IMR-90 (cell line): Measurements from ENCODE around the gene FADS6. TPM values are rescaled to one million over a fixed set of nuclear protein-coding genes. Genes with fewer than 3 reads are reported as not detected.

Experiments used
- ATAC-seq: fragments of 200-7000 bp; cut with Tn5 transposase; 2 replicates; pipeline ENCODE4 v1.9.1; 2020; ENCODE audit warnings: low read depth, mild to moderate bottlenecking, moderate library complexity
- BruUV-seq: library from RNA; stranded (reverse); fragments of 400-500 nt; replicated peaks from 2 replicates; lab custom pipeline; 2021; lab: Mats Ljungman, UMichigan
- CTCF ChIA-PET: fragments of 300-600 bp; formaldehyde crosslinking; extraction: SDS; loops from one replicate; lab custom pipeline; 2021; ENCODE audit warnings: antibody characterized with exemption; lab: Yijun Ruan, JAX
- POLR2A ChIA-PET: fragments of 300-600 bp; sonication (Branson Sonifier 250); formaldehyde crosslinking; loops from one replicate; lab custom pipeline; 2022; ENCODE audit warnings: antibody characterized with exemption; ENCODE audit not compliant: unreplicated experiment; lab: Charles Lee
- DNase-seq: peaks from one replicate; pipeline ENCODE4 v3.0.0; 2013
- H2AFZ ChIP-seq: replicated peaks from 2 replicates; pipeline ENCODE3; 2013; ENCODE audit warnings: low read length, mild to moderate bottlenecking; ENCODE audit not compliant: poor library complexity
- H2AK5ac ChIP-seq: 2 replicates; pipeline ENCODE4 v1.6.1; 2013; ENCODE audit warnings: low read depth, low read length, inconsistent platforms
- H2AK9ac ChIP-seq: replicated peaks from 2 replicates; pipeline ENCODE3; 2013; ENCODE audit warnings: mild to moderate bottlenecking, low read depth, low read length, moderate library complexity; ENCODE audit not compliant: poor library complexity
- H2BK120ac ChIP-seq: 2 replicates; pipeline ENCODE4 v1.6.1; 2013; ENCODE audit warnings: low read depth, low read length, inconsistent platforms
- H2BK15ac ChIP-seq: 3 replicates; pipeline ENCODE4 v1.6.1; 2013; ENCODE audit warnings: low read depth, low read length, inconsistent platforms
- H2BK20ac ChIP-seq: 2 replicates; pipeline ENCODE4 v1.6.1; 2013; ENCODE audit warnings: low read depth, mild to moderate bottlenecking, inconsistent platforms, low read length, moderate library complexity
- H2BK5ac ChIP-seq: 2 replicates; pipeline ENCODE4 v1.6.1; 2013; ENCODE audit warnings: mild to moderate bottlenecking, low read depth, low read length, inconsistent platforms; ENCODE audit not compliant: poor library complexity, severe bottlenecking
- H3K14ac ChIP-seq: replicated peaks from 2 replicates; pipeline ENCODE4 v1.6.1; 2013; ENCODE audit warnings: low read depth, low read length, inconsistent platforms
- H3K18ac ChIP-seq: 2 replicates; pipeline ENCODE4 v1.6.1; 2013; ENCODE audit warnings: low read depth, low read length, control low read depth
- H3K23ac ChIP-seq: 2 replicates; pipeline ENCODE4 v1.6.1; 2013; ENCODE audit warnings: low read depth, low read length, inconsistent platforms
- H3K27ac ChIP-seq: 2 replicates; pipeline ENCODE4 v1.5.1; 2013; ENCODE audit warnings: mild to moderate bottlenecking, control low read depth, low read length; ENCODE audit not compliant: insufficient read depth
- H3K27me3 ChIP-seq: 2 replicates; pipeline ENCODE4 v1.6.1; 2013; ENCODE audit warnings: low read length; ENCODE audit not compliant: control insufficient read depth, insufficient read depth
- H3K36me3 ChIP-seq: 2 replicates; pipeline ENCODE4 v1.6.1; 2013; ENCODE audit warnings: low read length, mixed read lengths; ENCODE audit not compliant: control insufficient read depth, insufficient read depth
- H3K4ac ChIP-seq: 2 replicates; pipeline ENCODE4 v1.6.1; 2013; ENCODE audit warnings: low read depth, low read length, inconsistent platforms
- H3K4me1 ChIP-seq: 2 replicates; pipeline ENCODE4 v1.6.1; 2013; ENCODE audit warnings: low read length, mixed read lengths; ENCODE audit not compliant: control insufficient read depth, insufficient read depth
- H3K4me2 ChIP-seq: 2 replicates; pipeline ENCODE4 v1.6.1; 2013; ENCODE audit warnings: low read depth, mild to moderate bottlenecking, control low read depth, low read length, moderate library complexity
- H3K4me3 ChIP-seq: 2 replicates; pipeline ENCODE4 v1.5.1; 2013; ENCODE audit warnings: low read depth, mild to moderate bottlenecking, control low read depth, low read length, moderate library complexity; ENCODE audit not compliant: insufficient read depth
- H3K56ac ChIP-seq: 2 replicates; pipeline ENCODE4 v1.6.1; 2013; ENCODE audit warnings: low read length, inconsistent platforms; ENCODE audit not compliant: insufficient read depth; ENCODE audit errors: extremely low read depth
- H3K79me1 ChIP-seq, 2 experiments: 2 replicates each; pipeline ENCODE4 v1.6.1; 2013; ENCODE audit warnings: low read length in 2 of 2, inconsistent platforms in 1 of 2, low read depth in 1 of 2
- H3K9ac ChIP-seq: 2 replicates; pipeline ENCODE4 v1.6.1; 2013; ENCODE audit warnings: low read depth, low read length, control low read depth
- H3K9me1 ChIP-seq: 2 replicates; pipeline ENCODE4 v1.6.1; 2013; ENCODE audit warnings: low read length, inconsistent platforms; ENCODE audit not compliant: insufficient read depth
- H3K9me3 ChIP-seq: 2 replicates; pipeline ENCODE4 v1.6.1; 2013; ENCODE audit warnings: low read length; ENCODE audit not compliant: control insufficient read depth, insufficient read depth
- H4K20me1 ChIP-seq: 2 replicates; pipeline ENCODE4 v1.6.1; 2013; ENCODE audit warnings: low read length, inconsistent platforms; ENCODE audit not compliant: insufficient read depth
- H4K5ac ChIP-seq: 2 replicates; pipeline ENCODE4 v1.6.1; 2013; ENCODE audit warnings: mild to moderate bottlenecking, low read depth, low read length, control low read depth
- H4K8ac ChIP-seq, 2 experiments: 2 replicates each; pipeline ENCODE4 v1.6.1; 2013; ENCODE audit warnings: low read depth in 2 of 2, low read length in 2 of 2, control low read depth in 1 of 2, inconsistent platforms in 1 of 2
- H4K91ac ChIP-seq: 2 replicates; pipeline ENCODE4 v1.6.1; 2013; ENCODE audit warnings: low read depth, low read length, inconsistent platforms; ENCODE audit not compliant: insufficient read depth
- CEBPB ChIP-seq: IDR thresholded peaks from 2 replicates; pipeline ENCODE4 v1.6.1; 2012; ENCODE audit warnings: low read depth, low read length, improper control_type of control experiment
- MAFK ChIP-seq: IDR thresholded peaks from 2 replicates; pipeline ENCODE4 v1.6.1; 2012; ENCODE audit warnings: low read depth, low read length, improper control_type of control experiment
- MAZ ChIP-seq: IDR thresholded peaks from 2 replicates; pipeline ENCODE4 v1.6.1; 2012; ENCODE audit warnings: low read depth, mild to moderate bottlenecking, low read length, improper control_type of control experiment, moderate library complexity, borderline replicate concordance
- MXI1 ChIP-seq: IDR thresholded peaks from 2 replicates; pipeline ENCODE4 v1.6.1; 2012; ENCODE audit warnings: low read depth, mild to moderate bottlenecking, low read length, moderate library complexity, borderline replicate concordance
- NFE2L2 ChIP-seq: fragments of 150-350 bp; IDR thresholded peaks from 2 replicates; pipeline ENCODE4 v1.6.1; 2016; ENCODE audit warnings: low read depth, mild to moderate bottlenecking, low read length
- RAD21 ChIP-seq: IDR thresholded peaks from 2 replicates; pipeline ENCODE4 v1.6.1; 2012; ENCODE audit warnings: low read length, improper control_type of control experiment
- RCOR1 ChIP-seq: IDR thresholded peaks from 2 replicates; pipeline ENCODE4 v1.6.1; 2012; ENCODE audit warnings: mild to moderate bottlenecking, low read length, improper control_type of control experiment; ENCODE audit not compliant: insufficient replicate concordance
- RFX5 ChIP-seq: IDR thresholded peaks from 2 replicates; pipeline ENCODE4 v1.8.0; 2012; ENCODE audit warnings: low read depth, mild to moderate bottlenecking, low read length, moderate library complexity
- WGBS, 2 experiments: methylation state at CpG; one replicate each; pipeline versions ENCODE4 v1.1.5 to v1.1.7; 2013; ENCODE audit warnings: missing lambda C conversion rate in 2 of 2; ENCODE audit not compliant: insufficient read length in 1 of 2; ENCODE audit errors: extremely low coverage in 2 of 2; 5-methylcytosine and 5-hydroxymethylcytosine counted together
- dilution Hi-C: fragments of 300-500 bp; cut with HindIII; formaldehyde crosslinking; loops from one replicate; pipeline ENCODE4 v1.14.3; 2018; ENCODE audit warnings: low sequenced_read_pairs; ENCODE audit not compliant: unreplicated experiment
- in situ Hi-C: fragments of 300-500 bp; cut with MboI; formaldehyde crosslinking; loops from 3 replicates; pipeline ENCODE4 v1.14.3; 2019; ENCODE audit warnings: low sequenced_read_pairs, inconsistent platforms, mixed read lengths
- intact Hi-C: fragments of 100-400 bp; cut with micrococcal nuclease; formaldehyde crosslinking; loops from 2 replicates; pipeline ENCODE4 v1.10.0; 2022
- polyA plus RNA-seq, 3 experiments: library from polyadenylated mRNA; depleted of rRNA; stranded (reverse); fragments of >200 nt; gene quantifications; 2 replicates each; pipeline ENCODE4 v1.2.3, GENCODE V29; 2012; ENCODE audit warnings: low replicate concordance in 1 of 3
- total RNA-seq: library from RNA; depleted of rRNA; stranded (reverse); fragments of >200 nt; gene quantifications from 2 replicates; pipeline ENCODE4 v1.2.3, GENCODE V29; 2012
- TF ChIP-seq, protein P1 (sequence below): fragments of 150-350 bp; IDR thresholded peaks from 2 replicates; pipeline ENCODE4 v1.6.1; 2016; ENCODE audit warnings: low read depth, mild to moderate bottlenecking, low read length, moderate library complexity, borderline replicate concordance
- TF ChIP-seq, protein P2 (sequence below): conservative IDR thresholded peaks from 2 replicates; pipeline ENCODE4 v1.5.1; 2012; ENCODE audit warnings: mild to moderate bottlenecking, low read depth, low read length, improper control_type of control experiment
- TF ChIP-seq, protein P3 (sequence below): fragments of 150-350 bp; IDR thresholded peaks from 2 replicates; pipeline ENCODE4 v1.6.1; 2017; ENCODE audit warnings: mild to moderate bottlenecking, antibody characterized with exemption, low read length, low read depth

Gene FADS6
- total and polyA plus RNA-seq, 2 of the 4 experiments (the other 2 are of a cell fraction): not detected

DNA sequence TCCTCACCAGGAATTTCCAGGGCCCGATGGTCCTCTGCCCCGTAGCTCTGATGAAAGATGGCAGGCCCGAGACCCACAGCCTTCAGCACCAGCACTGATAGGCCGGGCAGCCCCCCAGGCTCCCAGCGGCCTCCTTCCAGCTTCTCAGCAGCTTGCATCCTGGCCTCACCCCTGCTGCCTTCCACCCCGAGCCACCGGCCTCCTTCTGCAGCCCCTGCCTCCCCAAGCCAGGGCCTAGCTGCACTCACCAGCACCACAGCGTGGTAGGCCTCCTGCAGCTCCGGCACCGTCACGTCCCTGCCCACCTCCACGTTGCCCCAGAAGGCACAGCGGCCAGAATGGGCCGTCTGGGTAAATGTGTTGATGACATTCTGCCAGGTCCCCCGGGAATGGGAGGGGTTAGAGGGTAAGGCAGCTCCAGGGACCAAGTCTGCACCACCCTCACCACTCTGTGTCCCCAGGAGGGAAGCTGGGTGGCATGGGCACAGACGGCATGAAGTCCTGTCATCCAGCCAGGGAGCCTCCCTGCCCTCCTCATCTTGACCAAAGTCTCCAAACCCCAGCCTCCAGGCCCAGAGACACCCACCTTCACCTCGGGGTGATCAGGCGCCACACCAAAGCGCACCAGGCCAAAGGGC is 27.1 kb downstream of the FADS6 start:
- intact Hi-C loops: loop anchor here (10.0 kb wide), 1 partner anchor 492 kb away; no protein-coding TSS in a partner anchor
- no peak overlapping the region for H3K4me2 ChIP-seq
- POLR2A ChIA-PET: no interaction called here

More for the DNA sequence above, 27.1 kb downstream of the FADS6 start:
- Histone ChIP-seq H4K8ac (no peak overlapping the region), H2BK15ac (no peak overlapping the region), H3K36me3 (peaks cover 11% of the 10 kb centered on the region; the same call in 1 of the 2 replicates), H3K9me3 (no peaks in the 10 kb centered on the region), H2BK20ac (no peak overlapping the region), H3K14ac (no peak overlapping the region), H3K4me3 (no peak overlapping the region), H3K27me3 (peaks cover 10% of the 10 kb centered on the region), H3K4me1 (peaks cover under 1% of the 10 kb centered on the region; the same call in 1 of the 2 replicates), H2AK9ac (peak overlapping the region; percentile 26), H3K79me1 (peaks cover 4 to 13% of the 10 kb centered on the region in 2 experiments; a peak in 3 of 4 replicates), H3K9me1 (peaks cover 4% of the 10 kb centered on the region; the same call in 1 of the 2 replicates), H3K9ac (no peak overlapping the region), H3K56ac (no peak overlapping the region), H2AK5ac (no peak overlapping the region), H2AFZ (no peak overlapping the region), H2BK5ac (no peak overlapping the region), H3K4ac (no peak overlapping the region), H3K27ac (no peak overlapping the region), H4K20me1 (peaks cover 8% of the 10 kb centered on the region; the same call in 1 of the 2 replicates), H3K23ac (no peak overlapping the region), H4K91ac (no peak overlapping the region), H4K5ac (no peak overlapping the region), H2BK120ac (no peak overlapping the region), H3K18ac (no peak overlapping the region)
- in situ Hi-C loops (loop anchor here (5.0 to 25.0 kb wide), 3 partner anchors 74 to 654 kb away; partner anchors contain the start of genes RPL38 and TTYH2), dilution Hi-C loops (no loop called here)
- CTCF ChIA-PET: interaction anchor here (1.9 kb wide), 1 partner anchor 76 kb away, joined by 10 read pairs; no protein-coding TSS in a partner anchor
- WGBS, 2 experiments: 69% methylated on average over 10 of the region's 19 CpGs; no CpG with 5 or more reads in 1 of the 2 experiments
- BruUV-seq: no TSS peak
- no peak for TF ChIP-seq RCOR1
- no peak for TF ChIP-seq RAD21
- no peak for TF ChIP-seq MAFK
- TF ChIP-seq RFX5: no peak
- TF ChIP-seq, protein P1, sequence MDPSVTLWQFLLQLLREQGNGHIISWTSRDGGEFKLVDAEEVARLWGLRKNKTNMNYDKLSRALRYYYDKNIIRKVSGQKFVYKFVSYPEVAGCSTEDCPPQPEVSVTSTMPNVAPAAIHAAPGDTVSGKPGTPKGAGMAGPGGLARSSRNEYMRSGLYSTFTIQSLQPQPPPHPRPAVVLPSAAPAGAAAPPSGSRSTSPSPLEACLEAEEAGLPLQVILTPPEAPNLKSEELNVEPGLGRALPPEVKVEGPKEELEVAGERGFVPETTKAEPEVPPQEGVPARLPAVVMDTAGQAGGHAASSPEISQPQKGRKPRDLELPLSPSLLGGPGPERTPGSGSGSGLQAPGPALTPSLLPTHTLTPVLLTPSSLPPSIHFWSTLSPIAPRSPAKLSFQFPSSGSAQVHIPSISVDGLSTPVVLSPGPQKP: no peak
- TF ChIP-seq, protein P2, sequence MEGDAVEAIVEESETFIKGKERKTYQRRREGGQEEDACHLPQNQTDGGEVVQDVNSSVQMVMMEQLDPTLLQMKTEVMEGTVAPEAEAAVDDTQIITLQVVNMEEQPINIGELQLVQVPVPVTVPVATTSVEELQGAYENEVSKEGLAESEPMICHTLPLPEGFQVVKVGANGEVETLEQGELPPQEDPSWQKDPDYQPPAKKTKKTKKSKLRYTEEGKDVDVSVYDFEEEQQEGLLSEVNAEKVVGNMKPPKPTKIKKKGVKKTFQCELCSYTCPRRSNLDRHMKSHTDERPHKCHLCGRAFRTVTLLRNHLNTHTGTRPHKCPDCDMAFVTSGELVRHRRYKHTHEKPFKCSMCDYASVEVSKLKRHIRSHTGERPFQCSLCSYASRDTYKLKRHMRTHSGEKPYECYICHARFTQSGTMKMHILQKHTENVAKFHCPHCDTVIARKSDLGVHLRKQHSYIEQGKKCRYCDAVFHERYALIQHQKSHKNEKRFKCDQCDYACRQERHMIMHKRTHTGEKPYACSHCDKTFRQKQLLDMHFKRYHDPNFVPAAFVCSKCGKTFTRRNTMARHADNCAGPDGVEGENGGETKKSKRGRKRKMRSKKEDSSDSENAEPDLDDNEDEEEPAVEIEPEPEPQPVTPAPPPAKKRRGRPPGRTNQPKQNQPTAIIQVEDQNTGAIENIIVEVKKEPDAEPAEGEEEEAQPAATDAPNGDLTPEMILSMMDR: no peak
- no peak for TF ChIP-seq MAZ
- TF ChIP-seq, protein P3, sequence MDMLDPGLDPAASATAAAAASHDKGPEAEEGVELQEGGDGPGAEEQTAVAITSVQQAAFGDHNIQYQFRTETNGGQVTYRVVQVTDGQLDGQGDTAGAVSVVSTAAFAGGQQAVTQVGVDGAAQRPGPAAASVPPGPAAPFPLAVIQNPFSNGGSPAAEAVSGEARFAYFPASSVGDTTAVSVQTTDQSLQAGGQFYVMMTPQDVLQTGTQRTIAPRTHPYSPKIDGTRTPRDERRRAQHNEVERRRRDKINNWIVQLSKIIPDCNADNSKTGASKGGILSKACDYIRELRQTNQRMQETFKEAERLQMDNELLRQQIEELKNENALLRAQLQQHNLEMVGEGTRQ: no peak
- no peak for TF ChIP-seq NFE2L2
- TF ChIP-seq MXI1: no peak
- TF ChIP-seq CEBPB: no peak
- ATAC-seq: no peak
- no peak for DNase-seq
